Neural crest cell (in vitro differentiated cells): Measurements from ENCODE around the gene ZNRF2. TPM values are rescaled to one million over a fixed set of nuclear protein-coding genes. Genes with fewer than 3 reads are reported as not detected.

ENCODE experiments used
- DNase-seq: peaks from one replicate; pipeline ENCODE4 v3.0.0; 2021; ENCODE audit warnings: low read depth, mixed read lengths, low spot score
- H3K27ac Mint-ChIP-seq: one replicate; pipeline ENCODE4 v1.8.0; 2021; ENCODE audit warnings: mild to moderate bottlenecking, mixed read lengths; ENCODE audit not compliant: unreplicated experiment
- H3K27me3 Mint-ChIP-seq: 2 replicates; pipeline ENCODE4 v1.8.0; 2021; ENCODE audit warnings: low read depth, mild to moderate bottlenecking, mixed read lengths
- H3K36me3 Mint-ChIP-seq: 2 replicates; pipeline ENCODE4 v1.8.0; 2021; ENCODE audit warnings: low read depth, mild to moderate bottlenecking, mixed read lengths
- H3K4me1 Mint-ChIP-seq: 2 replicates; pipeline ENCODE4 v1.8.0; 2021; ENCODE audit warnings: mixed read lengths
- H3K4me3 Mint-ChIP-seq: one replicate; pipeline ENCODE4 v1.8.0; 2021; ENCODE audit warnings: mild to moderate bottlenecking, mixed read lengths
- H3K9me3 Mint-ChIP-seq: 2 replicates; pipeline ENCODE4 v1.8.0; 2021; ENCODE audit warnings: mixed read lengths
- total RNA-seq: library from RNA; stranded (reverse); gene quantifications from 2 replicates; pipeline ENCODE4 v1.2.1, GENCODE V29; 2021
- TF ChIP-seq, protein P1 (sequence below): fragments of 200-600 bp; sonication (generic); conservative IDR thresholded peaks from 2 replicates; pipeline ENCODE4 v1.5.0; 2021; ENCODE audit warnings: antibody characterized with exemption, mild to moderate bottlenecking

The ZNRF2 gene
- total RNA-seq, 1 donor from 2014 or later: 5.4 TPM

DNA sequence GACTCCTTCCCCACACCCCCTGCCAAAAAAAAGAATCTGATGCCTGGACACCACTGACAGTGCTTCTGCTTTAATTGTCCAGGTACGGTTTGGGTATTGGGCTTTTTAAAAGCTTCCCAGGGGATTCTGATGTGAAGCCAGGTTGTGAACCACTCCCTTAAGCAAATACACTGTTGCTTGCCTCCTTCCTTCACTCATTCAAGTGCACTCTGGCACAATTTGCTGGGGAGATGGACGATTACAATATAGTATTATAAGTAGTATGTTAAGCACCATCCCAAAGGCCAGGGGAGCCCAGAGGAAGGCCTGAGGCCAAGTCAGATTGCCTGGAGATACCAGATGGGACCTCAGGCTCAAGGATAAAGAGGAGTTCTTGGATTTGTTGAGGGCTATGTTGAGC lies 12.3 kb upstream of the ZNRF2 start:
- H3K4me3 Mint-ChIP-seq: no peak overlapping the region
- no peak for DNase-seq
- no peaks in the 10 kb centered on the region for H3K9me3 Mint-ChIP-seq
- no peak overlapping the region for H3K27ac Mint-ChIP-seq
- TF ChIP-seq, protein P1, sequence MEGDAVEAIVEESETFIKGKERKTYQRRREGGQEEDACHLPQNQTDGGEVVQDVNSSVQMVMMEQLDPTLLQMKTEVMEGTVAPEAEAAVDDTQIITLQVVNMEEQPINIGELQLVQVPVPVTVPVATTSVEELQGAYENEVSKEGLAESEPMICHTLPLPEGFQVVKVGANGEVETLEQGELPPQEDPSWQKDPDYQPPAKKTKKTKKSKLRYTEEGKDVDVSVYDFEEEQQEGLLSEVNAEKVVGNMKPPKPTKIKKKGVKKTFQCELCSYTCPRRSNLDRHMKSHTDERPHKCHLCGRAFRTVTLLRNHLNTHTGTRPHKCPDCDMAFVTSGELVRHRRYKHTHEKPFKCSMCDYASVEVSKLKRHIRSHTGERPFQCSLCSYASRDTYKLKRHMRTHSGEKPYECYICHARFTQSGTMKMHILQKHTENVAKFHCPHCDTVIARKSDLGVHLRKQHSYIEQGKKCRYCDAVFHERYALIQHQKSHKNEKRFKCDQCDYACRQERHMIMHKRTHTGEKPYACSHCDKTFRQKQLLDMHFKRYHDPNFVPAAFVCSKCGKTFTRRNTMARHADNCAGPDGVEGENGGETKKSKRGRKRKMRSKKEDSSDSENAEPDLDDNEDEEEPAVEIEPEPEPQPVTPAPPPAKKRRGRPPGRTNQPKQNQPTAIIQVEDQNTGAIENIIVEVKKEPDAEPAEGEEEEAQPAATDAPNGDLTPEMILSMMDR: no peak
- H3K27me3 Mint-ChIP-seq: peaks cover 5% of the 10 kb centered on the region
- no peaks in the 10 kb centered on the region for H3K36me3 Mint-ChIP-seq
- H3K4me1 Mint-ChIP-seq: no peaks in the 10 kb centered on the region

DNA sequence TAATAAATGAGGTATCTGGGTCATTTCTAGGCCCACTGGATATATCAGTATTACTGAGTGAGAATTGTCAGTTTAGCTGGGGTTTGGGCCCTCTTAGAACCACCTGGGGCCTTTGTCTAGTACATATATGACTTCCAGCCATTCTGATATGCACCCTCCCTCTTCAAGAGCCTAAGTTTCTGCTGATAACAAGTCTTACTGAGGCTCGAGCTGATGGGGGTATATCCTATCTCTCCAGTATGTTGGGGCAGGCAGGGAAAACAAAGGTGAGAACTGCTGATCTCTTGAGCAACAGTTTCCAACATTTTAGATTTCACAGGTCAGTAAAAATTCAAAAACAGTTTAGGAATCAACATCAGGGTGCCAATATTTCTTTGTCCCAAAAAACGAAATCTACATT lies 10.8 kb upstream of the ZNRF2 start:
- no peak for DNase-seq
- TF ChIP-seq, protein P1: no peak
- peaks cover 7% of the 10 kb centered on the region for H3K27me3 Mint-ChIP-seq
- H3K9me3 Mint-ChIP-seq: no peaks in the 10 kb centered on the region
- H3K36me3 Mint-ChIP-seq: no peaks in the 10 kb centered on the region
- H3K4me3 Mint-ChIP-seq: no peak overlapping the region
- H3K27ac Mint-ChIP-seq: no peak overlapping the region
- H3K4me1 Mint-ChIP-seq: no peaks in the 10 kb centered on the region

DNA sequence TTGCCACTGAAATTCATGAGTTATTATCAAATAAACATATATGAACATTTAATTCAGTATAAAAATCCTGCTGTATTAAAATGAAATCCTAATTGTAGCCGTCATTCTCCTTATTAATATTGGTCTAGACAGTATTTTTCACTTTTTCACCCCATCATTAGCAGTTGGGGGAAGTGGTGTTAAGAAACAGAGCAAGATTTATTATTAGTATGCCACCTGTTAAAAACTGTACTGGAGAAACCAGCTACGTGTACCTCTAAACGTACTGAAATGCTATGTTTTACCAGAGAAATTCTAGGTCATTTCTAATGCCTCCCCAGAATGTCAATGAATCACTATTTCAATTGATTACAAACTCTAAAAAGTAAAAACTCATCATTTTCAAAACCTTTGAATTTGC lies 9.8 kb upstream of the ZNRF2 start:
- Mint-ChIP-seq H3K4me3 (no peak overlapping the region), H3K27ac (no peak overlapping the region), H3K9me3 (no peaks in the 10 kb centered on the region), H3K4me1 (no peaks in the 10 kb centered on the region), H3K27me3 (peaks cover 11% of the 10 kb centered on the region), H3K36me3 (no peaks in the 10 kb centered on the region)
- DNase-seq: no peak
- TF ChIP-seq, protein P1: no peak

DNA sequence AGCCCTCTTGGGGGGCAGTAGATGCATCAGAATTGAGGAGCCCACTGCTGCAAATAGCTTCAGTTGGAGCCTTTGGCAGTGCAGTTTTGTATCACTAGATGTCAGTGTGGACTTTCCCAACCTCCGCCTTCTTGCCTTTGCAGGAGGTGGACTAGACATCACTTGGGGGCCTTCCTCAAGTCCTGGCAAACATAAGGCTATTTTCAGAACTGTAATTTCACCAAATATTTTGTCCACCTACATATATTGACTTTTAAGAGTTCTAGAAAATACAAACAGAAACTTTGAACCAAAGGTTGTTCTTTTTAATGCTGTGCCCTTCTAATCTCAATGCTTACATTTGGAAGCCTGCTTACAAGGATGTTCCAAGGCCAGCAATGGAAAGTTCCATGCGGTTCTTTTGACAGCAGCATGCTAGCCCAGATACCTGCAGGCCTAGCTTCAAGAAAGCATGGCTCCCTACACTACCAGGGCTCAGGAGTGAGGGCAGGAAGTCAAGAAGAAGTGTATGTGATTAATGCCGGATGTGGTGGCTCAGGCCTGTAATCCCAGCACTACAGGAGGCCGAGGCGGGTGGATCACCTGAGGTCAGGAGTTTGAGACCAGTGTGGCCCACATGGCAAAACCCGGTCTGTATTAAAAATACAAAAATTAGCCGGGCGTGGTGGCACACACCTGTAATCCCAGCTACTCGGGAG lies 8.0 kb upstream of the ZNRF2 start:
- H3K4me1 Mint-ChIP-seq: no peaks in the 10 kb centered on the region
- peak; percentile 39 for DNase-seq
- H3K36me3 Mint-ChIP-seq: no peaks in the 10 kb centered on the region
- no peaks in the 10 kb centered on the region for H3K9me3 Mint-ChIP-seq
- no peak overlapping the region for H3K4me3 Mint-ChIP-seq
- H3K27me3 Mint-ChIP-seq: peaks cover 5% of the 10 kb centered on the region
- TF ChIP-seq, protein P1: peak; percentile 75
- no peak overlapping the region for H3K27ac Mint-ChIP-seq

DNA sequence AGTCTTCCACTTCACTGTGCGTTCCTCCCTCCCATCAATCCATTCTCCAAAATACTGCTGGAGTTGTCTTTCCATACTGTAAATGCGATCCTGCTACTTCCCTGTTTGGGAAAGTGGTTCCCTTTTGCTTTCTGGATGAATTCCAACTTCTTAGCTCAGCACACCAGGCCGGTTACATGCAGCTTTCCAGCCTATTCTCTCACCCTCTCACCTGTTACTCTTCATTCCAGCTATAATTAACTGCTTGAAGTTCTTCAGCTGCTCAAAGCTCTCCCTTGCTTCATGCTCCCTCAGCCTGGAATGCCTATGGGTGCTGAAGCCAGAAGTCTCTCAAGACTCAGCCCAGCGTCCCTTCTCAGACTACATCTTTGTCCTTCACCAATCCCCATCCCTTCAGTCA lies 6.0 kb upstream of the ZNRF2 start:
- Mint-ChIP-seq H3K4me1 (no peaks in the 10 kb centered on the region), H3K27me3 (peaks cover 8% of the 10 kb centered on the region), H3K4me3 (no peak overlapping the region), H3K27ac (no peak overlapping the region), H3K9me3 (no peaks in the 10 kb centered on the region), H3K36me3 (no peaks in the 10 kb centered on the region)
- no peak for DNase-seq
- TF ChIP-seq, protein P1: no peak
